ENCODE results near the gene MADD.
"Not testable (repeated sequence)": the region's sequence is repeated elsewhere in the genome, so short reads cannot be mapped to it uniquely, and the experiment has no call there.

Gene MADD

DNA sequence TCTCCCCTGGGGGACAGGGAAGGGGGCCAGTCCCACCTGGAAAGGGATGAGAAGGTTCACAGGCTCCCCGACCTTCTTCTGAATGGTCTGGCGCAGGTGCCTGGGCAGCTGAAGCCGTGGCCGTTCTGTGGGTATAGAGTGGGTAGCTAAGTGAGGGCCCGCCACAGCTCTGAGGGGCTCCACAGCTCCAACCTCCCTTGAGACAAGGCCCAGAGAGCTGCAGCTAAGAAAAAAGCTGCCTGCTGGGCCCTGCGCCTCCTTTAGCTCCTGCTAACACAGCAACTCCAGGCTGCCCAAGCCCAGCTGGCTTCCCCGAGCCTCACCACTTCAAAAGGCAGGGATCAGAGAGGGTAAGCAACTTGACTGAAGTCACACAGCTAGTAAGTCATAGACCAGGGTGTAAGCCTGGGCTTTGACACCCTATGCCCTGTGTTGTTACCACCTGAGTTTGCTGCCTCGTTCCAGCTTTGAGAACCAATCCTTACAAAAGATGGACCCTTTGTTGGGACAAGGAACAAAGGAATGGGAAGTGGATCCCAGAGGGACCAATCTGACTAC lies 64.0 kb downstream of the MADD start:
- Histone ChIP-seq H3K4me3 (replicated peaks; ENCODE audit: low read depth, low read length) (no peak overlapping the region), H3K27me3 (replicated peaks; ENCODE audit: control insufficient read depth, insufficient read depth, low read length) (no peaks in the 10 kb centered on the region), H3K36me3 (ENCODE audit: control insufficient read depth, insufficient read depth, low read length) (peaks cover 5% of the 10 kb centered on the region)
- DNase-seq (ENCODE audit: extremely low read depth, insufficient read length) = no peak
- TF ChIP-seq, protein P1, sequence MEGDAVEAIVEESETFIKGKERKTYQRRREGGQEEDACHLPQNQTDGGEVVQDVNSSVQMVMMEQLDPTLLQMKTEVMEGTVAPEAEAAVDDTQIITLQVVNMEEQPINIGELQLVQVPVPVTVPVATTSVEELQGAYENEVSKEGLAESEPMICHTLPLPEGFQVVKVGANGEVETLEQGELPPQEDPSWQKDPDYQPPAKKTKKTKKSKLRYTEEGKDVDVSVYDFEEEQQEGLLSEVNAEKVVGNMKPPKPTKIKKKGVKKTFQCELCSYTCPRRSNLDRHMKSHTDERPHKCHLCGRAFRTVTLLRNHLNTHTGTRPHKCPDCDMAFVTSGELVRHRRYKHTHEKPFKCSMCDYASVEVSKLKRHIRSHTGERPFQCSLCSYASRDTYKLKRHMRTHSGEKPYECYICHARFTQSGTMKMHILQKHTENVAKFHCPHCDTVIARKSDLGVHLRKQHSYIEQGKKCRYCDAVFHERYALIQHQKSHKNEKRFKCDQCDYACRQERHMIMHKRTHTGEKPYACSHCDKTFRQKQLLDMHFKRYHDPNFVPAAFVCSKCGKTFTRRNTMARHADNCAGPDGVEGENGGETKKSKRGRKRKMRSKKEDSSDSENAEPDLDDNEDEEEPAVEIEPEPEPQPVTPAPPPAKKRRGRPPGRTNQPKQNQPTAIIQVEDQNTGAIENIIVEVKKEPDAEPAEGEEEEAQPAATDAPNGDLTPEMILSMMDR (IDR thresholded peaks at IDR 0.05; ENCODE audit: insufficient read depth, low read length, poor library complexity, severe bottlenecking) = no peak

DNA sequence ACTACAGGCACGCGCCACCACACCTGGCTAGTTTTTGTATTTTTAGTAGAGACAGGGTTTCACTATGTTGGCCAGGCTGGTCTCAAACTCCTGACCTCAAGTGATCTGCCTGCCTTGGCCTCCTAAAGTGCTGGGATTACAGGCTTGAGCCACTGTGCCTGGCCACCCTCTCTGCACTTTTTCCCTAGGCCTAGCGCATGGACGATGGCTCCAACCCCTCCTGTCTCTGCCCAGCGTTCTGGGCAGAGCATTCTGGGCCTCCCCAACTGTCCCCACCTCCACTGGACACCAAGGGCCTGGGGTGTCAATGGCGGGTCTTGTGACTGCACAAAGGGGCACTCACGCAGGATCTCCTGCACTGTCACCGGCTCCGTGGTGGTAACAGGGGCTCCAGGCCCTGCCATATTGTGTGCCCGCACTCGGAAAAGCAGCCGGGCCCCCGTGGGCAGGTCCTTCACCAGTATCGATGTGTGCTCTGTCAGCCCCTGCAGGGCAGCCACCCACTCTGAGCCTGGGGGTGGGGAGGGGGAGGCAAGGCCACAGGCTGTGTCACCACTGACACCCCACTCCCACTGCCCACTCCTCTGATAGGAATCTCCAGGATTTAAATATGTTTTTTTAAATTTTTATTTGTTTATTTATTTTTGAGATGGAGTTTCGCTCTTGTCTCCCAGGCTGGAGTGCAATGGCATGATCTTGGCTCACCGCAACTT lies 64.9 kb downstream of the MADD start:
- not testable (repeated sequence) for DNase-seq (ENCODE audit: extremely low read depth, insufficient read length); H3K27me3 ChIP-seq (replicated peaks; ENCODE audit: control insufficient read depth, insufficient read depth, low read length); H3K36me3 ChIP-seq (ENCODE audit: control insufficient read depth, insufficient read depth, low read length); H3K4me3 ChIP-seq (replicated peaks; ENCODE audit: low read depth, low read length)

DNA sequence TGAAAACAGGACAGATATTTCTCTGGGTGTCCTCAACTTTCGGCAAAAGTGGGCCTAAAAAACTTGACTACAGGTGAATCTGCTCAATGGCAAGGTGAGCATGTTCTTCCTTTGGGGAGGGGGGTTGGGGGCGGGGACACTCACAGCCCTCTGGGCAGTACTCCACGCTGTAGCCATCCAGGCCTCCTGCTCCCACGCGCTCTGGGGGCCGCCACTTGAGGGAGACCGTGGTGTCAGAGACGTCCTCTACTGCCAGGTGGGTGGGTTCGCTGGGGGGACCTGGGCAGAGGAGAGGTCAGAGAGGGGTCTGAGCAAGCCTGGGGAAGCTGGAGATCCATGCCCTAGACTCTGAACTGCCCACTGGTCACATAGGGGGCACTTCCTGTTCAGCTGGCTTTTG lies 65.8 kb downstream of the MADD start:
- TF ChIP-seq, protein P1 (IDR thresholded peaks at IDR 0.05; ENCODE audit: insufficient read depth, low read length, poor library complexity, severe bottlenecking) = no peak
- Histone ChIP-seq H3K27me3 (replicated peaks; ENCODE audit: control insufficient read depth, insufficient read depth, low read length) (no peaks in the 10 kb centered on the region), H3K4me3 (replicated peaks; ENCODE audit: low read depth, low read length) (no peak overlapping the region), H3K36me3 (ENCODE audit: control insufficient read depth, insufficient read depth, low read length) (no peaks in the 10 kb centered on the region; the same call in 1 of the 2 replicates)
- DNase-seq (ENCODE audit: extremely low read depth, insufficient read length) = no peak

DNA sequence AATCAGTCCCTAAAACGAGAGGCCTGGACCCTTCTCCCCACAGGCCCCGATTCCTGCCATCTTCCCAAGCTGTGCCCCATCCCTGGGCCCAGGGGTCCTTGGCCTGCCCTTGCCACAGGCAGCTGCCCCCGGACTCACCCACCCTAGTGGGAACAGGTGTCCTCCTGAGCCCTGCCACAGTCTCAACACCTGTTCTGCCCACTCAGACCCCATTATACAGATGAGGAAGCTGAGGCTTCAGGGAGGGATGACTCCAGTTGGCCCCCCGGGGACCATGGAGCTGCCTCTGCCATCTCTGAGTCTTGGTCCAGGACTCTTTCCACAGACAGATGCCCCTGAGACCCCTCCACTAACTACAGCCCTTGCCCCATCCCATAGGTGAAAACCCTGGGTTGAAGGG lies 66.7 kb downstream of the MADD start:
- TF ChIP-seq, protein P1 (IDR thresholded peaks at IDR 0.05; ENCODE audit: insufficient read depth, low read length, poor library complexity, severe bottlenecking) = no peak
- DNase-seq (ENCODE audit: extremely low read depth, insufficient read length) = no peak
- Histone ChIP-seq H3K4me3 (replicated peaks; ENCODE audit: low read depth, low read length) (no peak overlapping the region), H3K36me3 (ENCODE audit: control insufficient read depth, insufficient read depth, low read length) (no peaks in the 10 kb centered on the region; the same call in 1 of the 2 replicates), H3K27me3 (replicated peaks; ENCODE audit: control insufficient read depth, insufficient read depth, low read length) (no peaks in the 10 kb centered on the region)

DNA sequence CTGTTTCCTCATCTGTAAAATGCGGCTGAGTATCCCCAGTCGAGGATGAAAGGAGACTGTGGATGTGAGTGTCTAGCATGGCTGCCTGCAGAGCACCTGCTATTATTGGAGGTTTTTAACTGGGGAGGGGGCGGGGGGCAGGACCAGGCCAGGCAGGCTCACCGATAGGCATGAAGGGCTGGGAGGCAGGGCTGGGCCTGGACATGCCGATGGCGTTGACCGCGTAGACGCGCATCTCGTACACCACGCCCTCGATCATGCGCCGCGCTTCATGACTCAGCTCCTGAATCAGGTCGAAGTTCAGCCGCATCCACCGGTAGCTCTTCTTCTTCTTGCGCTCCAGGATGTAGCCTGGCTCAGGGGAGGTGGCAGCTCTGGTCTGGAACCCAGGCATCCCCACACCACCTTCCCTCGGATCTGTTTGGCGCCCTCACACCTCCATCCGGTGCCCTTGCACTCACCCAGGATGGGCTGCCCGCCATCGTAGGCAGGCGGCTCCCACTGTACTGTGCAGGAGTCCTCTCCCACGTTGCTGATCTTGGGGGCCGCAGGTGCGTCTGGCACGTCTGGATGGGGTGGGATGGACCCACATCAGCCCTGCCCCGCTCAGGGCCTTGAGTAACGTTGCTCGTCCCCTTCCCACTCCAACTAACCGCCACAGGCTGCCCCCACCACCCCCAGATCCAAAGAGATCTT lies 67.4 kb downstream of the MADD start:
- no peak overlapping the region for H3K4me3 ChIP-seq (replicated peaks; ENCODE audit: low read depth, low read length)
- H3K27me3 ChIP-seq (replicated peaks; ENCODE audit: control insufficient read depth, insufficient read depth, low read length) = no peaks in the 10 kb centered on the region
- no peak for DNase-seq (ENCODE audit: extremely low read depth, insufficient read length)
- TF ChIP-seq, protein P1 (IDR thresholded peaks at IDR 0.05; ENCODE audit: insufficient read depth, low read length, poor library complexity, severe bottlenecking) = no peak
- H3K36me3 ChIP-seq (ENCODE audit: control insufficient read depth, insufficient read depth, low read length) = no peaks in the 10 kb centered on the region
